ENCODE data around the gene FAM163A. TPM values are rescaled to one million over a fixed set of nuclear protein-coding genes. Genes with fewer than 3 reads are reported as not detected.

FAM163A gene
- total and polyA plus RNA-seq, 3 donors from 2014 or later = 3.5 to 6.6 (median 6.0) TPM

DNA sequence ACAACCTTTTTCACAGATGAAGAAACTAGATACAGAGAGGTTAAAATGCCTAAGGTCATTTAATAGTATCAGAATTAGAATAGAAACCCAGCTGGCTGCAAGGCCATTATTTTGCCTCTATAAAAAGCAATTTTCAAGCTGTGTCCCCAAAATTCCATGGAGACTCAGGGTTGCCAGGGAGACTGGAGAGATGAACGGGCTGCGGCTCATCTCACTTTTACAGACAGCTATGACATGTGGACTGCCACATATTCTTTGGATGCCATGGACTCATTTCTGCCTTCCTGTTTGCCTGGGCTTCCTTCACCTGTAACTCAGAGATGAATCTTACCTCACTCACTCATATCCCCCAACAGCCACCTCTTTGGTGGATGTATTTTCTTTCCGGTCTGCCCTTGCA, 117.6 kb downstream of the FAM163A start:
- Histone ChIP-seq H3K4me3 (no peak overlapping the region), H3K27ac (no peak overlapping the region), H3K4me1 (no peaks in the 10 kb centered on the region), H3K27me3 (no peaks in the 10 kb centered on the region), H3K36me3 (ENCODE audit: low read depth, missing control alignments) (no peaks in the 10 kb centered on the region), H3K9me3 (no peaks in the 10 kb centered on the region)
- WGBS, 2 donors = 74 to 82% methylated on average over 3 of the region's 3 CpGs
- DNase-seq = no peak
- TF ChIP-seq POLR2A (IDR thresholded peaks at IDR 0.05) = no peak
- TF ChIP-seq, protein P1, sequence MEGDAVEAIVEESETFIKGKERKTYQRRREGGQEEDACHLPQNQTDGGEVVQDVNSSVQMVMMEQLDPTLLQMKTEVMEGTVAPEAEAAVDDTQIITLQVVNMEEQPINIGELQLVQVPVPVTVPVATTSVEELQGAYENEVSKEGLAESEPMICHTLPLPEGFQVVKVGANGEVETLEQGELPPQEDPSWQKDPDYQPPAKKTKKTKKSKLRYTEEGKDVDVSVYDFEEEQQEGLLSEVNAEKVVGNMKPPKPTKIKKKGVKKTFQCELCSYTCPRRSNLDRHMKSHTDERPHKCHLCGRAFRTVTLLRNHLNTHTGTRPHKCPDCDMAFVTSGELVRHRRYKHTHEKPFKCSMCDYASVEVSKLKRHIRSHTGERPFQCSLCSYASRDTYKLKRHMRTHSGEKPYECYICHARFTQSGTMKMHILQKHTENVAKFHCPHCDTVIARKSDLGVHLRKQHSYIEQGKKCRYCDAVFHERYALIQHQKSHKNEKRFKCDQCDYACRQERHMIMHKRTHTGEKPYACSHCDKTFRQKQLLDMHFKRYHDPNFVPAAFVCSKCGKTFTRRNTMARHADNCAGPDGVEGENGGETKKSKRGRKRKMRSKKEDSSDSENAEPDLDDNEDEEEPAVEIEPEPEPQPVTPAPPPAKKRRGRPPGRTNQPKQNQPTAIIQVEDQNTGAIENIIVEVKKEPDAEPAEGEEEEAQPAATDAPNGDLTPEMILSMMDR (IDR thresholded peaks at IDR 0.05) = no peak
- intact Hi-C loops (cut with DNase I; ENCODE audit: low total_unique reads) = no loop called here

DNA sequence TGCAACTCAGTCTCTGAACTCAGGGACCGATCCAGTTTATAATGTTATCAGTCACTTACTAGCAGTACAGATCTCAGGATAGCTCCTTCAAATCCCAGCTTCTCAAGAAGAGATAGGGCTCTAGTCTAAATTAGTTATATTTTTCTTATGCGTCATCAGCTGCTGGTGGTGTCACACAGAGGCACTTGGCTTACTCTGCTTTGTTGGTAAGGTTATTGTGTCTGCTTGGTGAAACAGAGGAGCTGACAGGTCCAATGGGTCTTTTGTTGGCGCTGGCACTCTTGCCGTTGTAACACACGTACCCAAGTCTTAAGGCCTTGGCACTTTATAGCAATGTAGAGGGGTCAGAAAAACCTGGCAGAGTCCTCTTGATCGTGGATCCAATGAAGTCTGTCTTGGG, 122.3 kb downstream of the FAM163A start:
- intact Hi-C loops (cut with DNase I; ENCODE audit: low total_unique reads) = no loop called here
- TF ChIP-seq POLR2A (IDR thresholded peaks at IDR 0.05) = no peak
- TF ChIP-seq, protein P1 (IDR thresholded peaks at IDR 0.05) = no peak
- DNase-seq = no peak
- Histone ChIP-seq H3K27ac (no peak overlapping the region), H3K4me3 (no peak overlapping the region), H3K36me3 (ENCODE audit: low read depth, missing control alignments) (no peaks in the 10 kb centered on the region), H3K9me3 (no peaks in the 10 kb centered on the region), H3K27me3 (no peaks in the 10 kb centered on the region), H3K4me1 (no peaks in the 10 kb centered on the region)
- WGBS, 2 donors = 91 to 94% methylated on average over 6 of the region's 6 CpGs

Other genes starting within 250 kb of the FAM163A start
- gene NPHS2, start 167.3 kb upstream of the FAM163A start, total RNA-seq = 1 to 10 TPM in 1 of 2 donors, under 1 TPM in 1; 0.37 to 1.1 TPM
- 0.83 TPM for gene NPHS2, start 167.3 kb upstream of the FAM163A start, polyA plus RNA-seq (ENCODE audit: insufficient read depth, low read depth, low replicate concordance)
- gene TDRD5, start 151.5 kb upstream of the FAM163A start, total RNA-seq = 10 to 100 TPM; 26.1 to 30.5 TPM
- gene TDRD5, start 151.5 kb upstream of the FAM163A start, polyA plus RNA-seq (ENCODE audit: insufficient read depth, low read depth, low replicate concordance) = 52.2 TPM
- gene TOR1AIP2, start 134.5 kb downstream of the FAM163A start, total RNA-seq = 10 to 100 TPM; 71.5 to 90.4 TPM
- 25.9 TPM for gene TOR1AIP2, start 134.5 kb downstream of the FAM163A start, polyA plus RNA-seq (ENCODE audit: insufficient read depth, low read depth, low replicate concordance)
- gene TOR1AIP1, start 139.0 kb downstream of the FAM163A start, total RNA-seq = 10 to 100 TPM; 62.7 to 63.7 TPM
- gene TOR1AIP1, start 139.0 kb downstream of the FAM163A start, polyA plus RNA-seq (ENCODE audit: insufficient read depth, low read depth, low replicate concordance) = 72.3 TPM
- gene CEP350, start 211.5 kb downstream of the FAM163A start, total RNA-seq = 100 to 1,000 TPM; 104 to 177 TPM
- 89.4 TPM for gene CEP350, start 211.5 kb downstream of the FAM163A start, polyA plus RNA-seq (ENCODE audit: insufficient read depth, low read depth, low replicate concordance)

All from testis (tissue), 3 donors.